Ovary (tissue), 3 donors: ENCODE data around the gene LRP1B.

Experiments
- EP300 ChIP-seq: sonication (generic); formaldehyde crosslinking; IDR thresholded peaks from one replicate; pipeline ENCODE4 v1.6.1; 2017; ENCODE audit warnings: antibody characterized with exemption
- POLR2A ChIP-seq: fragments of 450-650 bp; IDR thresholded peaks from one replicate; pipeline ENCODE4 v1.6.1; 2017; ENCODE audit warnings: antibody characterized with exemption, mild to moderate bottlenecking, moderate library complexity
- TF ChIP-seq, protein P1 (sequence below), 3 donors: fragments of 450-650 bp in 2 of 3; fragments of 200-600 bp in 1 of 3; IDR thresholded peaks; one replicate each; pipeline versions ENCODE4 v1.5.1 to v1.8.0; 2016 to 2022; ENCODE audit warnings: antibody characterized with exemption in 3 of 3, mild to moderate bottlenecking in 1 of 3
- donor health status: DM: no; HTN: no; CAD: no.

DNA sequence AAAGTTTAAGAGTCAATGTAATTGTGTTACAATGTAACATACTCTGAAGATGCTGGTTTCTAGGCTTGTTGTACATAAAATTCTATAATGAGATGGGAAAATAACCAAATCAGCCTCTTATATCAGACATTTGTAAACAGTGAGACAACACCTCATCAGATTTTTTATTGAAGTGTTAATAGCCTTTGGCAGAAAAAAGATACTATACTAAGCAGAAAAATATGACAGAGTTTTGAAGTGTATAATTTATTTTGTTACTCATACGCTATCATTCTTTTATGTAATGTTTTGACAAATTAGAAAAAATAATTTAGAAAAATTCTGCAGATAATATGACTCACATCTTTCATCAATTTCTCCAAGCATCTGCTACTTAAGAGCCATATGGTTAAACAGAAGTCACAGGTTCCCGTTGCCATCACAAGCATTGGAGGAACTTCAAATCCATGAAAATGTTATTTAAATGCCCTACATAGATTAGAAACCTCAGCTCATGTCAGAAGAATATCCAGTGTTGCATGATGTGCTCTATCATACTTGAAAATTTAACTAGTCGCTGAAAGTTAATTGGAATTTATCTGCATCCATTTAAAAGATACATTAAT is 535.4 kb downstream of the LRP1B start:
- TF ChIP-seq, protein P1, sequence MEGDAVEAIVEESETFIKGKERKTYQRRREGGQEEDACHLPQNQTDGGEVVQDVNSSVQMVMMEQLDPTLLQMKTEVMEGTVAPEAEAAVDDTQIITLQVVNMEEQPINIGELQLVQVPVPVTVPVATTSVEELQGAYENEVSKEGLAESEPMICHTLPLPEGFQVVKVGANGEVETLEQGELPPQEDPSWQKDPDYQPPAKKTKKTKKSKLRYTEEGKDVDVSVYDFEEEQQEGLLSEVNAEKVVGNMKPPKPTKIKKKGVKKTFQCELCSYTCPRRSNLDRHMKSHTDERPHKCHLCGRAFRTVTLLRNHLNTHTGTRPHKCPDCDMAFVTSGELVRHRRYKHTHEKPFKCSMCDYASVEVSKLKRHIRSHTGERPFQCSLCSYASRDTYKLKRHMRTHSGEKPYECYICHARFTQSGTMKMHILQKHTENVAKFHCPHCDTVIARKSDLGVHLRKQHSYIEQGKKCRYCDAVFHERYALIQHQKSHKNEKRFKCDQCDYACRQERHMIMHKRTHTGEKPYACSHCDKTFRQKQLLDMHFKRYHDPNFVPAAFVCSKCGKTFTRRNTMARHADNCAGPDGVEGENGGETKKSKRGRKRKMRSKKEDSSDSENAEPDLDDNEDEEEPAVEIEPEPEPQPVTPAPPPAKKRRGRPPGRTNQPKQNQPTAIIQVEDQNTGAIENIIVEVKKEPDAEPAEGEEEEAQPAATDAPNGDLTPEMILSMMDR (IDR thresholded peaks at IDR 0.05), result no peak
- TF ChIP-seq POLR2A (no peak), EP300 (no peak)
